ENCODE data around the gene MUC2.

Gene MUC2

GRCh38 chr11:1087961-1088926, 13.6 kb downstream of the MUC2 start:
- DNase-seq (ENCODE audit: low read depth in 2 of 2) = no peak

DNA sequence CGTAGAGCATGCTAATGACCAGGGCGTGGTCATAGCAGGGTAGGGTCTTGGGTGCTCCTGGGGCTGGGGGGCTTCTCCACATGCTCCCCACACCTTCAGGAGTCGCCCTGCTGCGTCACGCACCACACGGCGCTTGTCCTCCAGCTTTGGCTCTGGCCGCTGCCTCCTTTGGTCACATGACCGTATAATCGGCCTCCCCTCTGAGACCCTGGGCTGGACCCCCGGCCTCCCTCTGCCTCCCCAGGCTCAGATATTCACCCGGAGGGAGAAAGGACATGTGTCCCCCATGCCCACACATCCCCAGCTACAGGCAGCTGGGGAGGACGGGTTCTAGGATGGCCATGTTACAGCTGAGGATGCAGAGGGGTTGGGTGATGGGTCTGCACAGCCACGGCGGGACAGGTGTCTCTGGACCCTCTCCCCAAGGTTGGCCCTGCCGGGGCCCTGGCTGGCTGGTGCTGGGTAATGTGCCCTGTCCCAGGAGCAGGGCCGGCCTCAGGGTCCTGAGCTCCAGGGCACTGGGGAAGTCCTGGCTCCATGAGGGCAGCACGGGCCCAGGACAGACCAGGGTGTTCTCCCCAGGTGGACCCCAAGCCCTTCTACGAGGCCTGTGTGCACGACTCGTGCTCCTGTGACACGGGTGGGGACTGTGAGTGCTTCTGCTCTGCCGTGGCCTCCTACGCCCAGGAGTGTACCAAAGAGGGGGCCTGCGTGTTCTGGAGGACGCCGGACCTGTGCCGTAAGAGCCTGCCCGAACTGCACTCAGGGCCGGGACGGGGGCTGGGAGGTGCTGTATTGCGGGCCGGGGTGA, 14.5 kb downstream of the MUC2 start:
- DNase-seq (ENCODE audit: low read depth in 2 of 2) = no peak

DNA sequence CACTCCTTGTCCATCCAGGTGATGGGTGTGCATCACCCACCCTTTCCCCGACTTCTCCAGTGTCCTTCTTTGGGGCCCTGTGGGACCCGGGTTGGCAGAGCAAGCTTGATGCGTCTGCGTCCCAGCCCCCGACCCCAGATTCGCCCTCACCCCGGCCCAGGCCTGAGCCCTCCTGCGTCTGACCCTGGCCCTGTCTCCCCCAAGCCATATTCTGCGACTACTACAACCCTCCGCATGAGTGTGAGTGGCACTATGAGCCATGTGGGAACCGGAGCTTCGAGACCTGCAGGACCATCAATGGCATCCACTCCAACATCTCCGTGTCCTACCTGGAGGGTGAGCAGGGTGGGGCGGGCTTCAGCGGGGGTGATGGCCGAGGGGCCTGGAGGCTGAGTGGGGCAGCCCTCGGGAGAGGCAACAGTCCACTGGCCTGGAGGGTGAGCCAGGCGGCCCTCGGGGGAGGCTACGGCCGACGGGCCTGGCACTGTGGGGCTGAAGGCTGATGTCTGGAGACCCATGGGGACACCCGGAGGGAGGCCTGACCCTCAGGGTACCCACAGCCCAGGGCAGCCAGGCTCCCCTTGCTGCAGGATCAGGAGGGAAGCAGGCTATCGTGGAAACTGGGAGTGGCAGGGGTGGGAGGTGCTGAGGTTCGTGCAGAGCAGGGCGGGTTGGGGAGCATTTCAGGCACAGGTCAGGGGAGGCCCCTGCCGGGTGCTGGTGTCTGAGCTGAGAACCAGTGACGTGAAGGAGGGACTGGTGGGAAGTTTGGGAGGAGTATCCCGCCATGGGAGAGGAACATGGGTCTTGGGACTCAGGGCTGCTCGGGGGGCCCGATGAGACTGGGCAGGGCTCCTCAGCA, 15.3 kb downstream of the MUC2 start:
- DNase-seq (ENCODE audit: low read depth in 2 of 2) = no peak

GRCh38 chr11:1090600-1091331, 16.1 kb downstream of the MUC2 start:
- no peak for DNase-seq (ENCODE audit: low read depth in 2 of 2)

DNA sequence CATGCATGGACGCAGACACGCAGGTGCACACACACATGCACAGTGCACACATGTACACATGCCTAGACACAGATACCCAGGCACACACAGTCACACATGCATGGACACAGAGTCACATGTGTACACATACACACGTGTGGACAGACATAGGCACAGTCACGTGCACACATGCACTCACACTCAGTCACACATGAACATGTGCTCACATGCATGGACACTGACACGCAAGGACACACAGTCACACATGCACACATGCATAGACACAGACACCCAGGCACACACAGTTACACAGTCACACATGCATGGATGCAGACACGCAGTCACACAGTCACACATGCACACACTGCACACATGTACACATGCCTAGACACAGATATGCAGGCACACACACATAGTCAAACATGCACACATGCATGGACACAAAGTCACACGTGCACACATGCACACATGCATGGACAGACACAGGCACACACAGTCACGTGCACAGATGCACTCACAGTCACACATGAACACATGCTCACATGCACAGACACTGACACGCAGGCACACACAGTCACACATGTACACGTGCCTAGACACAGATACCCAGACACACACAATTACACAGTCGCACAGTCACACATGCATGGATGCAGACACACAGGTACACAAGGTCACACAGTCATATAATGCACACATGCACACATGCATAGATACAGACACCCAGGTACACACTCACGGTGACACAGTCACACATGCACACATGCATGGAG, 16.8 kb downstream of the MUC2 start:
- DNase-seq (ENCODE audit: low read depth in 2 of 2) = no peak

DNA sequence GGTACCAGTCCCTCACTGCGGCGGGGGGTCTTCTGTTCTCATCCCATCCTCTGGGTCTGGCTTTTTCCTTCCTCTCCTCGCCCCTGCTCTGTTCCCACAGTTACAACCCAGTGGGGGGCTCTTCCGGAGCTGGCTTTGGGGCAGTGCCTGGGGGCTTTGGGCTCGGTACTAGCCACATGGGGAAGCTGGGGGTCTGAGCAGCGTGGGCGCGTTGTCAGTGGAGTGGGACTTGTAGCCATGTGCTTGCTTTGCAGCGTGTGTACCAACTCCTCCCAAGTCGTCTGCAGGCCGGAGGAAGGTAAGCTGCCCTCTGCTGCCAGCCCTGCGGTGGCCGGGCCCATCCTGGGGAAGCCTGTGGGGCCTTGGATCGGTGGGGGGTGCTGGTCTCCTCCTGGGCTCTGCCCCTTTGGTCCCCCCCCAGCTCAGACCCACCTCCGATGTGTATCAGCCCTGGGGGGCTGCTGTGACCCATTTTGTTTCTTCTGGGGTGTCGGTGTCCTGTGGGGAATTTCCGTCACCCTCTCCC, 17.5 kb downstream of the MUC2 start:
- DNase-seq (ENCODE audit: low read depth in 2 of 2) = no peak

DNA sequence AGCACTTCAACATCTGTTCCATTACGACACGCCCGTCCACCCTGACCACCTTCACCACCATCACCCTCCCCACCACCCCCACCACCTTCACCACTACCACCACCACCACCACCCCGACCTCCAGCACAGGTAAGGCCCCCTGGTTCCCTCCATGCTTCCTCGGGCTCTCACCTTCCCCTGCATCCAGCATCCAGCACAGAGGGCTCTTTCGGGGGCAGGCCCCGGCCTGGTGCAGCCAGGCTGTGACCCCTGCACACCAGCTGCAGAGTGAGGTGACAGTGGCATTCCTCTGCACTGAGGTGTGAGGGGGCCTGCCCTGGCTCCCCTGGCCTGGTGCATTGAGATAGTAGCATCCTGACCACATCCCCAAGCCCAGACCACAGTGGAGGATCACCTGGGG, 18.2 kb downstream of the MUC2 start:
- no peak for DNase-seq (ENCODE audit: low read depth in 2 of 2)

DNA sequence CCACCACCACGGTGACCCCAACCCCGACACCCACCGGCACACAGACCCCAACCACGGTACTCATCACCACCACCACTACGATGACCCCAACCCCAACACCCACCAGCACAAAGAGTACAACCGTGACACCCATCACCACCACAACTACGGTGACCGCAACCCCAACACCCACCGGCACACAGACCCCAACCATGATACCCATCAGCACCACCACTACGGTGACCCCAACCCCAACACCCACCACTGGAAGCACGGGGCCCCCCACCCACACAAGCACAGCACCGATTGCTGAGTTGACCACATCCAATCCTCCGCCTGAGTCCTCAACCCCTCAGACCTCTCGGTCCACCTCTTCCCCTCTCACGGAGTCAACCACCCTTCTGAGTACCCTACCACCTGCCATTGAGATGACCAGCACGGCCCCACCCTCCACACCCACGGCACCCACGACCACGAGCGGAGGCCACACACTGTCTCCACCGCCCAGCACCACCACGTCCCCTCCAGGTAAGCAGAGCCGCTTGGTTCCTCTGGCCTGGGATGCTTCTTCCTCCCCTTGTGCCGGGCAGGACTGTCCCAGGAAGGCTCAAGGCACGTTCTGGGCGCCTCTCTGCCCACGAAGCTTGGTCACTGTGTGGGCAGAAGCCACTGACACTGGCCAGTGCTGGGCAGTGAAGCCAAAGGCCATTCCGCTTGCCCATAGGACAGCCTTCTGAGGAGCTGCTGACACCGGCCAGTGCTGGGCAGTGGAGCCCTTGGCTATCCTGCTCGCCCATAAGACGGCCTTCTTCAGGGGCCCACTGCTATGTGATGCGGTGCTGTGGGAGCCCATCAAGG, 25.1 kb downstream of the MUC2 start:
- DNase-seq (ENCODE audit: low read depth in 2 of 2) = no peak

DNA sequence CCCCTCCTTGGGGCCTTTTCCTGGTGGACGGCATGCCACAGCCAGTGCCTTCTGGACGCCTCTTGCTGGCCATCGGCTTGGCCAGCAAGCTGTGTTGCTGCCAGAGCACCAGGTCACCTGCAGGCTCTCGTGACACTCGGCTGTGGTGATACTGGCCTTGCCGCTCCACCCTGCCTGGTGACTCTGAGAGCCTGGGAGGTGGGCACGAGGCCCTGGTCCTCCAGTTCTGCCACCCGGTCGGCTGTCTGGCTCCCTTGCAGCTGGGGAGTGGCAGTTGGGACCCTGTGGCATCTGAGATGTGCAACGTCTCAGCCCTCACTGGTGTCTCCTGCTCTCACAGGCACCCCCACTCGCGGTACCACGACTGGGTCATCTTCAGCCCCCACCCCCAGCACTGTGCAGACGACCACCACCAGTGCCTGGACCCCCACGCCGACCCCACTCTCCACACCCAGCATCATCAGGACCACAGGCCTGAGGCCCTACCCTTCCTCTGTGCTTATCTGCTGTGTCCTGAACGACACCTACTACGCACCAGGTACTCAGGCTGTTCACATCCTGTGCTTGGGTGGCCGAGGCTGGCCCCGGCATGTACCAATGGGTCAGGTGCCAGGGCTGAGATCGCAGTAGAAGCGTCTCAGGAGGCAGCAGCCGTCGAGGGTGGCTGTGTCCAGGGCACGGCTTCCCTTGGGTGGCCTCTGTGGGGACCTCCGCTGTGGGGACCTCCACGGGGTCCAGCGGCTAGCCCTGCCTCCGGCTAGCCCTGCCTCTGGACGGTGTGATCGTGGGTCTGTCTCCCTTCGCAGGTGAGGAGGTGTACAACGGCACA, 26.0 kb downstream of the MUC2 start:
- no peak for DNase-seq (ENCODE audit: low read depth in 2 of 2)

DNA sequence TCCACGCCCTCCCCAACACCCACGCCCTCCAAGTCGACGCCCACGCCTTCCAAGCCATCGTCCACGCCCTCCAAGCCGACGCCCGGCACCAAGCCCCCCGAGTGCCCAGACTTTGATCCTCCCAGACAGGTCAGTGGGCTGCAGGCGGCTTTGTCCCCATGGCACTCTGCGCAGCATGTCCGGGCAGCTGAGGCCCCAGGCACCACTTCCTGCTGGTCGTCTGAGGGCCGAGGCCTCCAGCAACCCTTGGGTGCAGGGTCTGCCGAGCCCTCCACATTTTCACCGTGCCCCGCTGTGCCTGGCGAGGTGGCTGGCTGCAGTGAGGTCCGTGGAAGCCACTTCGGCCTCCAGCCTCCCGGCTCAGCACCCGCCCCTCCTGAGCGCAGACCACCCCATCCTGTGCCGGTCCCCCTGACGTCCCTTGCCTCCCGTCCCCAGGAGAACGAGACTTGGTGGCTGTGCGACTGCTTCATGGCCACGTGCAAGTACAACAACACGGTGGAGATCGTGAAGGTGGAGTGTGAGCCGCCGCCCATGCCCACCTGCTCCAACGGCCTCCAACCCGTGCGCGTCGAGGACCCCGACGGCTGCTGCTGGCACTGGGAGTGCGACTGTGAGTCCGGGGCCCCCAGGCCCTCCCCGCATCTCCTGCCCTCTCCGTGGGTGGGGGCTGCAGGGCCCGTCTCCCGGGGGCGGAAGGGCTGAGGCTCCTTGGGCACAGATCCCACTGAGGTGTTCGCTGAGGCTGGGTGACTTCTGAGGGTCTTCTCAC, 26.8 kb downstream of the MUC2 start:
- DNase-seq (ENCODE audit: low read depth in 2 of 2) = no peak

DNA sequence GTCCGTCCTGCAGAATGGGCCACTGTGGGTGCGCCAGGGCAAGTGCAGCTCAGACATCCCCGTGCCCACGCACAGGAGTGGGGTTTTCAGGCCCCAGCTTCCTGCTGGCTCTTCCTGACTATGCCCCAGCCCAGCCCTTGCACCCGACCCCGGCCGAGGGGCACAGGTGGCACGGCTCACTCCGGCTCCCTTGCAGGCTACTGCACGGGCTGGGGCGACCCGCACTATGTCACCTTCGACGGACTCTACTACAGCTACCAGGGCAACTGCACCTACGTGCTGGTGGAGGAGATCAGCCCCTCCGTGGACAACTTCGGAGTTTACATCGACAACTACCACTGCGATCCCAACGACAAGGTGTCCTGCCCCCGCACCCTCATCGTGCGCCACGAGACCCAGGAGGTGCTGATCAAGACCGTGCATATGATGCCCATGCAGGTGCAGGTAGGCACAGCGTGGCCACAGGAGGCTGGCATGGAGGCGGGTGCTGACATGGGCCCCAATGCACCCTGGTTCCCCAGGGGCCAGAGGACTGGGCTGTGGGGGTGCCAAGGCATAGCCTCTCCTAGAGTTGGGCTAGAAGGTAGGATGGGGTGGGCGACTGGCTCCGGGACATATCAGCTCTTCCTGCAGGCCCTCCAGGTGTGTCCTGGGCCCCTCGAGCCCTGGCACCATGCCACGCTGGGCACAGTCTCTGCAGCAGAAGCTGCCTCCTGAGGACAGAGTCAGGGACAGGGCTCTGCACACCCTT, 27.7 kb downstream of the MUC2 start:
- DNase-seq (ENCODE audit: low read depth in 2 of 2) = no peak

- no peak for DNase-seq (ENCODE audit: low read depth in 2 of 2)
Measured at GRCh38 chr11:1102996-1103395, 28.3 kb downstream of the MUC2 start.

DNA sequence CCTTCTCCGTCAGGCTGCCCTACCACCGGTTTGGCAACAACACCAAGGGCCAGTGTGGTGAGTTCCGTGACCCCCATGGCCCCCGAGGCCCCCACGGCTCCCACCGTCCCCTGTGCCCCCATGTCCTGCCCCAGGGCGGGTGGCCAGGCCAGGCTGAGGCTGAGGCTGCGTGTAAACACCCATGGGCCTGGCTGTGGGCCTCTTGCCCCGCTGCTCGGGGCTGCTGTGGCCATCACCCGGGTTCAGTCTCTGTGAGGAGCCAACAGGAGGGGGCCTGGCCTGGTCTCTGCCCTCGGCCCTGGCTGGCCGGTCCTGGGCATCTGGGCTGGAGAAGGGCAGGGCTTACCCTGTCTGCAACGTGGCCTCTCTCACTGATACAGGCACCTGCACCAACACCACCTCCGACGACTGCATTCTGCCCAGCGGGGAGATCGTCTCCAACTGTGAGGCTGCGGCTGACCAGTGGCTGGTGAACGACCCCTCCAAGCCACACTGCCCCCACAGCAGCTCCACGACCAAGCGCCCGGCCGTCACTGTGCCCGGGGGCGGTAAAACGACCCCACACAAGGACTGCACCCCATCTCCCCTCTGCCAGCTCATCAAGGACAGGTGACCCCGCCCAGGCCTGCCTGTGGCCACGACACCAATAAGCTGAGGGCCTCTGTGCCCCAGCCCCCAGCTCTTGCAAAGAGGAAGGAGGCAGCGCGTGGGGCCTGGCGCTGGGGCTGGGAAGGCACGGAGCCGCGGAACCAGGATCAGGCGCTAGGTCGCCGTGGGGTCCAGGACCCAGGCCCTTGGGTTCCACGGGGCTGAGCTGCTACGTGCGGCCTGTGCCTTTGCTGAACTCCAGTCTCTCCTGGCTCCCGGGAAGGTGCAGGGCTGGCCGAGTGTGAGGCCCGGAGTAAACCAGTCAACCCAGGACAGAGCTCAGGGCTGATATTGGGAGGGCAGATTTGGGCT, 29.0 kb downstream of the MUC2 start:
- no peak for DNase-seq (ENCODE audit: low read depth in 2 of 2)

DNA sequence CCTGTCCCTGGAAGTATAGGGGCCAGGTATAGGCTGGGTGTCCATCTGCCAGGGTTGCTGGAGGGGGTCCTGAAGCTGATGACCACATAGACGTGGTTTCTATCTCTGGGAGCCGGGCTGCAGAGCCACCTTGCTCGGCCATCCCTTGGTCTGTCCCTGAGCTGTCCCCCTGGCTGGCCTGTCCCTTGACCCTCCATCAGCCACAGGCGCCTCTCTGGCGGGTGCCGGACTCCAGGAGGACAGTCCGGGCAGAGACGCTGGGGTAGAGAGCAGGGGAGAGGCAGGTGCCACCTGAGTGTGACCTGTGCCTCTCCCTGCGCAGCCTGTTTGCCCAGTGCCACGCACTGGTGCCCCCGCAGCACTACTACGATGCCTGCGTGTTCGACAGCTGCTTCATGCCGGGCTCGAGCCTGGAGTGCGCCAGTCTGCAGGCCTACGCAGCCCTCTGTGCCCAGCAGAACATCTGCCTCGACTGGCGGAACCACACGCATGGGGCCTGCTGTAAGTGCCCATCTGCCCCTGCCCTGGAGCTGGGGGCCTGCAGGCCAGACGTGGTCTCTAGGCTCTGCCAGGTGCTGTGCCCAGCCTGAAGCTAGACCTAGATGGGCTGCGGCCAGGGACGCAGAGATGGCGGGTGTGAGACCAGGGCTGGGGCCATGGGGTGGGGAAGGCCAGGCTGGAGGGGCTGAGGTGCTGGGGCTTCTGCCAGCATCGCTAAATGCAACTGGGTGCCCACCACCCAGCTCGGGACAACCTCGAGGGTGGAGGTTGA, 29.9 kb downstream of the MUC2 start:
- DNase-seq (ENCODE audit: low read depth in 2 of 2) = no peak

DNA sequence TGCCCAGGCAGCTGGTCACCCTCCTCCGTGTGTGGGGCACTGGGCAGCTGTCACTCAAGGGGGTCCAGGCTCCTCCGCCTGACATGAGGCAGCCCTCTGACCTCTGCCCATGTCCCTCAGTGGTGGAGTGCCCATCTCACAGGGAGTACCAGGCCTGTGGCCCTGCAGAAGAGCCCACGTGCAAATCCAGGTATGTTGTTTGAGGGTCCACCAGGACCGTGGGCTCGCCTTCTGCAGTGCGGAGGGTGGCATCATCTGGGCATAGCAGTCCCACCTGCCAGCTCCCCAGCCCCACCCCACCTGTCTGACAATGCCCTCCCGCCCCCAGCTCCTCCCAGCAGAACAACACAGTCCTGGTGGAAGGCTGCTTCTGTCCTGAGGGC, 30.5 kb downstream of the MUC2 start:
- DNase-seq (ENCODE audit: low read depth in 2 of 2) = no peak
